Measurements from ENCODE around the gene TCP11.

The TCP11 gene

DNA sequence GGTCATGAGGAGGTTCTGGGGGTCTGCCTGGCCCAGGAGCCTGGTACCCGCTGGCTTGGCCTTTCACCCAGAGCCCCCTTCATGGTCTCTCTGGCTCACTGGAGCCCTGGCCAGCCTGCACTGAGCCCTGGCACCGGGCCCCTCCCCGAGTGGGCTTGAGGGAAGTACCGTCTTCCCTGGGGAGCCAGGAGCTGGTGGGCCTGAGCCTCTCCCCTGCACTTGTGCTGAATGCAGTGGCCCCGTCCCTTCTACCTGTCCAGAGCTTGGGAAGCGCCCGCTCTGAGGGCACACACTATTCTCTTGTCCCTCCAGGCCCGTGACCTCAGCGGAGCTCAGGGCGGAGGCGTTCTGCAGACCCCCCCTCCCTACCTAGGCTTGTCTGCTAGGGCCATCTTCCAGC, 62.2 kb downstream of the TCP11 start:
- DNase-seq, result no peak

DNA sequence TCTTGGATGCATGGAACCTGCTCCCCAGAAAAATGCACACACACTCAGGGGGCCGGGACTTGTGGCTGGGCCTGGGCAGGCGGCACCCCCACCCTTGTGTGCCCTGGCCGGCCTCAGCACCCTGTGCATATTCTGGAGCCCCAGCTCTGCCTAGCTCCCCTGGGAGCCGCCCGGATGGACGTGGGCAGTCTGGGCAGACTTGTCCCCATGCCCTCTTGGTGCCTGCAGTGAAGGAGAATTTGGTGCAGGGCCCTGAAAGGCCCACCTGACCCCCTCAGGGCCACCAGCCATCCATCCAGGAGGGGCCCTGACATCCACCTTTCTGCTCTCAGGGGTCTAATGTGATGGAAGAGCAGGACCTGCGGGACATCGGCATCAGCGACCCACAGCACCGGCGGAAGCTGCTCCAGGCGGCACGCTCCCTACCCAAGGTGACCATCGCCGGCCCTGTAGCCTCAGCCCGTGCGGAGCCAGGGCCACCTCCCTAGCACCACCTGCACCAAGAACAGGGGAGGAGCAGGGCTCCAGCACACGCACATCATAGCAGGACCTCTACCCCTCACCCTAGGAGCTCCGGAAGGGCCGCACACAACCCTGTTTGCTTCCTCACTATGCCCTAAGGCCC, 62.8 kb downstream of the TCP11 start:
- no peak for DNase-seq

DNA sequence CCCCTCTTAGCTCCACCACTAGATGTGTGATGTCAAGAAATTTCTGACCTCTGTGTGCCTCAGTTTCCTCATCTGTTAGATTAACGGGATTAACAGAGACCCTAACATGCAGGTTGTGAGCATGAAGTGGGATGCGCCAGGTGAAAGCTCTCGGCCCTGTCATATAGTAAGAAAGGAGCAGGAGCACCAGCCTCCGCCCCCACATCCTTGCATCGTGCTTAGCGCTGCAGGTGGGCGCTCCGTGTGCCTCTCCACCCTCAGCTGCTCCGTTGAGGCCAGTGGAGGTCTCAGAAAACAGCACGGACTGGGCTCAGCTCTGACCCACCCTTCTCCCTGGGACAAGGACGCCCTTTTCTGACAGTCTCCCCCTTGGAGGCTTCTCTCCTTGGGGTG, 63.4 kb downstream of the TCP11 start:
- DNase-seq, result no peak

DNA sequence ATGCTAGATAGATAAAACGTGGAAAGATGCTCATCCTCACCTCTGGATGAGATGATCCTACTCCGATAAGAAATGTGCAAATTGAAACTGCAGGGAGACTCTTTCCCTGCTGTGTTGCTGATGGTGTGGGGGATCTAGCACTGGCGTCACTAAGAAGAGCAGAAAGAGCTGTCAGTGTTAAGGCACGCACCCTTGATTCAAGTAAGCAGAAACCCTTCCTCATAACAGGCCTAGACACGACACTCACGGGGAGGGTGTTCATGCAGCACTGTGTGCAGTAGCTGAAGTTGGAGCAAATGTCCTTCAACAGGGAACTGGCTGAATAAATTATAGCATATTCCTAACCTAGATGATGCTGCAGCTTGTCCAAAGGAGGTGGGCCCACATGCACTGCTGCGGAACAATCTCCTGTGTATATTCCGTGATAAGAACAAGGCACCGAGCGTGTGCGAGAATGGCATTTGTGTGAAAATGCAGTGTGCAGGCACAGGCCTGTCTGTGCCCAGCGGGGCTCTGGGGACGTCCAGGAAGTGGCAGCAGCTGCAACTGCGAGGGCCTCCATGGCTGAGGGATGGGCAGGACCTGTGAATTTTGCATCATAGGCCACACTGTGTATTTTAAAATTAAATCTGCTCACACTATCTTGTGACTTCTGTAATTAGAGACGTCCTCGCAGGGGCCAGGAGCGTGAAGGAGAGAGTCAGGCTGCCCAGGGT, 64.0 kb downstream of the TCP11 start:
- no peak for DNase-seq

DNA sequence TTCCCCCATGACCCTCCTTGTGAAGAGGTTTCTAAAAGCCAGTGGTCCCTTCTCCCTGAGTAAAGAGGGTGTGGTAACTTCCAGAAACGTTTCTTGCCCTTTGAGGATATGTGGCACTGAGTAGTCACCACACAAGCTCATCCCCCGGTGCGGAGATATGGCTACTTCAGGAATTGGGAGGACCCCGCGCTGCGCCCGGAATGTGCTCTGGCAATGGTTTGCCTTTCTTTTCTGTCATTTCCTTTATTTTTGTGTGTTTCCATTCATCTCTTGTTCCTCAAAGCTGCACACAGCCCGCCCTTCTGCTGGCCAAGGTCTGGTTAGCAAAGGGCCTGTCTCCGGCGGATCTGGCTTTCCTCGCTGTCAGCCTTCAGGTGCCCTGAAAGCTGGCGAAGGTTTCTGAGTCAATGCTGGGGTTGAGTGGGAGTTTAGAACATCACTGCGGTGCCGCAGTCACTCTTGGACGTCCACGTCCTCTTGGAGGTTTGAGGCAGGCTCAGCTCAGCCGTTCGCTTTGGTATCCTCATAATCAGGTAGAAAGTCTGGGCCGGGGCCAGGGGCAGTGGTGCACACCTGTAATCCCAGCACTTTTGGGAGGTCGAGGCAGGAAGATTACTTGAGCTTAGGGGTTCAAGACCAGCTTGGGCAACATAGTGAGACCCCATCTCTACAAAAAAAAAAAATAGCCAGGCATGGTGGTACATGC, 67.2 kb downstream of the TCP11 start:
- no peak for DNase-seq

DNA sequence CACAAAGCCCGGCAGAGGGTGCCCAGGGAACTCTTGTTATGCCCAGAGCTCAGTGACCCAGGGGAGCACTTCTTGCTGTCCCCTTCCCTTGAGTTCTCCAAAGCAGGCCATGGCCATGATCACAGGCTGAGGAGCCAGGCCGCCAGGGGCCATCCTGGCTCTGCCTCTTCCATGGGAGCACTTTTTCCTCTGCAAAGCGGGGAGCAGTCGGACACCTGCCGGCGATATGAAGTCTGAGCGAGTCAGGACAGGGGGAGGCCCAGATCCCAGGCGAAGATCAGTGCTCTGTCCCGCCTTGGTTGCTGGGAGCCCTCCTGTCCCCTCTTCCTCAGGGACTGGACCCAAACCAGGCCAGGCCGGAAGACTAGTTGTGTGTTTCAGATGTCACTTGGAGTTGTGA, 67.9 kb downstream of the TCP11 start:
- DNase-seq, result no peak

DNA sequence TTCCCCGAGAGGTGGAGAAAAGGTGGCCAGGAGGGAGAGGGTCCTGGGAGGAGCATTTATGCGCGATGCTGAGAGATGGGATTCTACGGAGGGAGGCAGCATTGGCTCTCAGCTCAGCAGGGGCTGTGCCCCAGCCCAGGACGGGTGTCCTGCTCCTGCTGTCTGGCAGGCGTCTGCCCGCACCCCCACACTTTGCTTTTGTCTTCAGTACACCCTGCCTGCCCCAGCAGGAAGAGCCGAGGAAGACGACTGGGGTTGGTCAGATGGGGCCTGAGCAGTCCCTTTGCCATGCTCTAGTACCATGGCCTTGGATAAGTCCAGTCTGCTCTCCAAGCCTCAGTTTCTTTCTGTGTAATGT, 68.5 kb downstream of the TCP11 start:
- DNase-seq, result no peak

DNA sequence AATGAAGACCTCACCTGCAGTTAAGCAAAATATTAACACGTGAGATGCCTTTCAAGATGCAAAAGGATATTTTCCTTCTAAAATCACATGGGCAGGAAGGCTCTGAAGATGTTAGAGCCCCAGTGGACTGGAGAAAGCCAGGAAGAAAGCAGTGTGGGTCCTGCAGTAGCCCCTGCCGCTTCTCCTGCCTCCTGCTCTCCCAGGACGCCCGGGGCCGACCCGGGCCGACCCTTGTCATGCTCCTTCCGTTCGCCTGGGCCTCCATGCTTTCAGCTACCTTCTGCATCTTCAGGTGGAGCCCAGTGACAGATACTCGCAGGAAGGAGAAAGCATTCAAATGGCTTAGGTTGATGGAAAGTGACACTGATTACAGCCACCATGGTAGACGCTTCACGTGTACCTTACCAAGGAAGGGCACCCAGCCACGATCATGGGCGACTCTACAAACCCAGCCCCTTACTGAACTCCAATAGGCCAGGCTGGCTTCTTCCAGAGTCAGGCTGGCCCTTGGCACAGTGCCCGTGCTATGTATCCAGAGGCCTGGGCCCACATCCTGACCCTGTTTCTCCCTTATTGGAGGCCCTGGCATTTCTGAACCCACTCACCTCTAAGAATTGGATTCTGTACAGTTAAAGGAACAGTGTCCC, 69.0 kb downstream of the TCP11 start:
- no peak for DNase-seq

DNA sequence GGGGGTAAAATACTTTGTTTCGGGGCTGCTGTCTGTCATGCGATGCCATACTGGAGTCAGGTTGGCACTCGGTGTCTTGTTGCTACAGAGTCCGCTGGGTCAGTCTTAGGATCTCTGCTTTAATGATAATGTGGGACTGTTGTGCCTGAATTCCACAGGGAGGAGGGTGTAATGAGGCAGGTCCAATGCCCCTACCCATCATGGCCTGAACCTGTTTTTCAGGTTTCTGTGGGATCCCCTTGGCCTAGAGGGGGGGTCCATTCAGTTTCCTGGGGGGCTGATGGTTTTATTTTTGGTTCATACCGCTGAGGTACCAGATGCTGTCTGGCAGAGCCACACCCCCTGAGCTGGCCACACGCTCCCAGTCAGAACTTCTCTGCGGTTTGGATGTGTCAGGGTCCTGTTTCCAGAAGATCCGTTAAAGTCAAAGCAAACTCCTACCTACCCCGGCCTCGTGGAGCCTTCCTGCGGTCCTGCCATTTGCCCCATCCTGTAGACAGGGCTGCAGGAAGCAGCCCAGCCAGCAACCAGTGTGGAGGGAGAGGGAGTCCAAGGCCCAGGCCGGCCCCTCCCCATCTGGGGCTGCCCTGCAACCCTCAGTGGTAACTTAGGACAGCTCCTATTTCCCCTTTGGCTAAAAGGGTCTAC, 69.7 kb downstream of the TCP11 start:
- no peak for DNase-seq

DNA sequence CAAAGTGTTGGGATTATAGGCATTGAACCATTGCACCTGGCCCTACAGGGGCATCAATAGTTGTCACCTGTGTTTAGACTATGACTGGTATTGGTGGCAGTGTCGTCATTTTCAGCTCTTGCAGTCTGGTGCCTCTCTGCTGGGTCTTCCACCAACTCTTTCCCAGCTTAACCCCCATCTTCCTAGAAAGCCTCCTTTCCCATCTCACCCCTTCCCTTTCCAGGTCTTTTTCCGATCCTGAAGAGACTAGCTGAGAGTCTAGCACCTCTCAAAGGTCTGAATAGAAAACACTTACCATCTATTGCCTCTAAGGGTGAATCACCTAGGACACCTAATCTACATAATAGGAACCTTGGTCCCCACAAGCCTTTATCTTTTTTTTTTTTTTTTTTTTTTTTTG, 71.0 kb downstream of the TCP11 start:
- no peak for DNase-seq

DNA sequence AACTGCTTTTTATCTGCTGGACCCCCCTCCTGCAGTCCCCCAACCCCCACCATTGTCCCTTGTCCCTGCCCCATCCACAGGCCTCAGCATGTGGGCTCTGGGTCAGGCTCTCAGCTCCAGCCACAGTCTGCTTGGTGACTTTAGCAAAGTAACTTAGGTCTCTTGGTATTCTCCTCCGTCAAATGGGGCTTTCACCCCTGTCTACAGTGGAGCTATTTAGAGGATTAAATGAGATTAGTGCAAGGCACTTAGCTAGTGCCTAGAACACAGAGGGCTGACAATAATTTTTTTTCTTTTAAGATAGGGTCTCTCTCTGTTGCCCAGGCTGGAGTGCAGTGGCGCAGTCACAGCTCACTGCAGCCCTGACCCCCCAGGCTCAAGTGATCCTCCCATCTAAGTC, 71.9 kb downstream of the TCP11 start:
- no peak for DNase-seq

DNA sequence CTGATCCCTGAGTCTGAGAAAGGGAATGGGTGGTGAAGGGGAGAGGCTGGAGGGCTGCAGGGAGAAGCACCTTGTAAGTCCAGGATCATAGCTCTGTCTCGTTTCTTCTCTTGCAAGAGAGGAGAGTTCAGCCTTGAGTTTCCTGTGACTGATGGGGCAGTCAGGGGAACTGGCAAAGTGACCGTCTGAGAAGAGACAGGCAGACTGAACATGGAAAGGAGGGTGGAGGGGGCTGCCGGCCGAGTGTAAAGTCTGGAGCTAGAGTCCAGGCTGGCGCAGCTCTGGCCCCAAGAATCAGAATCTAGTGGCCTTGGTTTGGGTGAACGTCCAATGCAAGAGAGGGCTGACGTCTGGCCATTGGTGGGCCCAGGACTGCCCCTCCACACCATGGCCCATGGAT, 72.5 kb downstream of the TCP11 start:
- no peak for DNase-seq

DNA sequence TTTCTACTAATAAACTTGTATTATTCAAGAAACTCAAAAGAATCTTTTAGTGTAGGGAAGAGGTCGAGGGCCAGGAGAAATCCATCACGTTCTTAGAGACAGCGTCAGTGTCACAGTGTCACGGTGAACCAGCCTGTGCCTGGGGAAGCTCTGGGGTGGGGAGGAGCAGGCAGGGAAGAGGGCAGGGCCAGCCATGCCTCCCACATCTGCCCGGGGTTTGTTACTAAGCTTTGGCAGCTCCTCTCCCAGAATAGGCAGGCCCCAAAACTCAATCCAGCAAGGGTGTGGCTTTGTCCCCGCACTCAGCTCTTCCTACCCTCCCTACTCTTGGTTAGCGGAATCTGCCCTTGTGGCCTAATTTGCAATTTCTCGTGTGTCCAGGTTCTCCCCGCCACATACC, 72.9 kb downstream of the TCP11 start:
- DNase-seq, result no peak
